ENCODE measurements around the gene METTL23.

The METTL23 gene

GRCh38 chr17:76757256-76757655, 30.6 kb downstream of the METTL23 start:
- no peak for DNase-seq (ENCODE audit: low spot score)

- no peak for DNase-seq (ENCODE audit: low spot score)
Measured at GRCh38 chr17:76758570-76758969, 31.9 kb downstream of the METTL23 start.

GRCh38 chr17:76772842-76773525, 46.3 kb downstream of the METTL23 start:
- no peak for DNase-seq (ENCODE audit: low spot score)

- DNase-seq (ENCODE audit: low spot score) = no peak
Measured at GRCh38 chr17:76775021-76775600, 48.5 kb downstream of the METTL23 start.

GRCh38 chr17:76781056-76781982, 54.7 kb downstream of the METTL23 start:
- no peak for DNase-seq (ENCODE audit: low spot score)

- no peak for DNase-seq (ENCODE audit: low spot score)
Measured at GRCh38 chr17:76783146-76783545, 56.5 kb downstream of the METTL23 start.

All from globus pallidus (tissue), 1 donor.